Erythroblast (primary cell): ENCODE data around the gene SH2D4B.
"Not testable (repeated sequence)": the region's sequence is repeated elsewhere in the genome, so short reads cannot be mapped to it uniquely, and the experiment has no call there.

ENCODE experiments used
- DNase-seq, 2 experiments: peaks; one replicate each; lab custom pipeline; 2025; lab: John Stamatoyannopoulos, UW
- GATA1 ChIP-seq: IDR thresholded peaks from 2 replicates; pipeline ENCODE4 v1.6.1; 2011; ENCODE audit warnings: low read depth, mild to moderate bottlenecking, control low read depth, low read length, moderate library complexity
- POLR2A ChIP-seq: IDR thresholded peaks from 2 replicates; pipeline ENCODE4 v1.6.1; 2011; ENCODE audit warnings: mild to moderate bottlenecking, low read length

The SH2D4B gene

GRCh38 chr10:80522756-80523363, 14.8 kb upstream of the SH2D4B start:
- peak in 1 of 2 experiments; percentile 10 for DNase-seq
- TF ChIP-seq POLR2A: no peak
- no peak for TF ChIP-seq GATA1

GRCh38 chr10:80523773-80524172, 13.9 kb upstream of the SH2D4B start:
- no peak for DNase-seq
- TF ChIP-seq GATA1 (no peak), POLR2A (no peak)

- no peak for TF ChIP-seq GATA1
- TF ChIP-seq POLR2A: no peak
- DNase-seq: no peak
Measured at GRCh38 chr10:80524190-80524909, 13.4 kb upstream of the SH2D4B start.

- no peak for DNase-seq
- TF ChIP-seq POLR2A: no peak
- no peak for TF ChIP-seq GATA1
Measured at GRCh38 chr10:80526218-80526617, 11.5 kb upstream of the SH2D4B start.

- no peak for DNase-seq
- TF ChIP-seq POLR2A: no peak
- no peak for TF ChIP-seq GATA1
Measured at GRCh38 chr10:80526742-80527141, 11.0 kb upstream of the SH2D4B start.

- DNase-seq: no peak
- no peak for TF ChIP-seq GATA1
- no peak for TF ChIP-seq POLR2A
Measured at GRCh38 chr10:80528185-80528700, 9.5 kb upstream of the SH2D4B start.

- DNase-seq: no peak
- TF ChIP-seq POLR2A (no peak), GATA1 (no peak)
Measured at GRCh38 chr10:80528901-80529300, 8.8 kb upstream of the SH2D4B start.

GRCh38 chr10:80529604-80530003, 8.1 kb upstream of the SH2D4B start:
- no peak for DNase-seq
- TF ChIP-seq GATA1: no peak
- TF ChIP-seq POLR2A: no peak

- no peak for TF ChIP-seq GATA1
- TF ChIP-seq POLR2A: no peak
- peak; percentile 17 to 26 for DNase-seq
Measured at GRCh38 chr10:80530251-80530650, 7.5 kb upstream of the SH2D4B start.

- TF ChIP-seq POLR2A: no peak
- no peak for TF ChIP-seq GATA1
- DNase-seq: no peak
Measured at GRCh38 chr10:80530816-80531215, 6.9 kb upstream of the SH2D4B start.

- DNase-seq: no peak
- TF ChIP-seq GATA1: no peak
- no peak for TF ChIP-seq POLR2A
Measured at GRCh38 chr10:80532571-80532970, 5.1 kb upstream of the SH2D4B start.

- not testable (repeated sequence) for DNase-seq
Measured at GRCh38 chr10:80534059-80534458, 3.6 kb upstream of the SH2D4B start.

GRCh38 chr10:80534646-80535045, 3.1 kb upstream of the SH2D4B start:
- not testable (repeated sequence) for DNase-seq

GRCh38 chr10:80535671-80536360, 1.9 kb upstream of the SH2D4B start:
- peak; percentile 77 to 79 for DNase-seq
- peak; percentile 31 for TF ChIP-seq POLR2A
- TF ChIP-seq GATA1: no peak

- TF ChIP-seq GATA1 (no peak), POLR2A (peak; percentile 5)
- no peak for DNase-seq
Measured at GRCh38 chr10:80536361-80536835, 1.3 kb upstream of the SH2D4B start.
